Colonic mucosa (tissue), 4 donors: ENCODE measurements around the gene KCNA3. TPM values are rescaled to one million over a fixed set of nuclear protein-coding genes. Genes with fewer than 3 reads are reported as not detected.

Experiments
- DNase-seq: peaks from one replicate; pipeline ENCODE4 v3.0.0-alpha.2; 2020
- H3K27ac ChIP-seq: fragments of 200-600 bp; one replicate; pipeline ENCODE4 v1.8.0; 2021
- H3K27me3 ChIP-seq: fragments of 200-600 bp; one replicate; pipeline ENCODE4 v1.8.0; 2021
- H3K36me3 ChIP-seq: fragments of 200-600 bp; one replicate; pipeline ENCODE4 v1.8.0; 2021
- H3K4me1 ChIP-seq: fragments of 200-600 bp; one replicate; pipeline ENCODE4 v1.8.0; 2021; ENCODE audit warnings: mild to moderate bottlenecking
- H3K4me3 ChIP-seq: fragments of 200-600 bp; one replicate; pipeline ENCODE4 v1.8.0; 2021
- H3K9ac ChIP-seq, 2 donors: one replicate each; pipeline ENCODE4 v1.7.0; 2013; ENCODE audit warnings: control low read depth in 2 of 2, low read depth in 2 of 2, low read length in 2 of 2
- H3K9me3 ChIP-seq: fragments of 200-600 bp; one replicate; pipeline ENCODE4 v1.8.0; 2021
- CTCF ChIP-seq: fragments of 200-600 bp; IDR thresholded peaks from one replicate; pipeline ENCODE4 v1.8.0; 2022; ENCODE audit warnings: antibody characterized with exemption, mild to moderate bottlenecking
- intact Hi-C: fragments of 100-400 bp; cut with DNase I; formaldehyde crosslinking; loops from one replicate; pipeline ENCODE4 v1.14.1; 2022
- total RNA-seq, 2 donors: library from RNA; stranded (reverse); fragmentation: NEBNext Ultra II Directional in 1 of 2; extraction: Animal tissue kit (Norgen Biotek cat#: 25700) in 1 of 2; gene quantifications; one replicate each; pipeline ENCODE4 v1.2.1, GENCODE V29; 2021
- donor health status: healthy.
- donor health status: DM: no; HTN: no; CAD: no.
- donor health status: DM: no; HTN: no; CAD: no.

KCNA3 gene
- total RNA-seq, 2 donors from 2014 or later, result 0.93 to 1.4 TPM

GRCh38 chr1:110714374-110714995 lies 39.7 kb upstream of the KCNA3 start:
- TF ChIP-seq CTCF, result no peak
- no peak overlapping the region for H3K4me3 ChIP-seq
- no peaks in the 10 kb centered on the region for H3K9me3 ChIP-seq
- no peak overlapping the region for H3K27ac ChIP-seq
- H3K9ac ChIP-seq, result no peak overlapping the region
- H3K36me3 ChIP-seq, result no peaks in the 10 kb centered on the region
- H3K4me1 ChIP-seq, result no peaks in the 10 kb centered on the region
- H3K27me3 ChIP-seq, result no peaks in the 10 kb centered on the region
- no peak for DNase-seq
- intact Hi-C loops, result no loop called here

GRCh38 chr1:110713221-110713620 lies 38.5 kb upstream of the KCNA3 start:
- no peak for DNase-seq
- H3K9me3 ChIP-seq, result no peaks in the 10 kb centered on the region
- no peak for TF ChIP-seq CTCF
- no peaks in the 10 kb centered on the region for H3K36me3 ChIP-seq
- intact Hi-C loops, result no loop called here
- H3K9ac ChIP-seq, result no peak overlapping the region
- H3K27me3 ChIP-seq, result no peaks in the 10 kb centered on the region
- no peaks in the 10 kb centered on the region for H3K4me1 ChIP-seq
- H3K27ac ChIP-seq, result no peak overlapping the region
- H3K4me3 ChIP-seq, result no peak overlapping the region

DNA sequence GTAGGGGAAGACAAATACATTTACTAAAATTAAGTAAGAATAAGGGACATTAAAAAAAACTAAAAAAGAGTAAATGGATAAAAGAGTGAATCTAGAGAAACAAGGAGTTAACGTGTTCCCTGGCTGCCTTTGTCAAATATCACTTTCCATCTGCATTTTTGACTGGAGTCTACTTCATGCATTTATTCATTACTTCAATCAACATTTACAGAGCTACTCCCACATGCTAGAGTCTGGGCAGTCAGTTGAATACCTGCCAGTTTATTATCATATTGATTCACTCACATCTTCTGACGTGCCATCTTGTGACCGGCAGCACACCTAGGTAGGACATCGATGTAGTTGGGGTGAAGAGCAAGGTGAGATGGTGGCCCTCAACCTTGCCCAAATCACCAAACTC lies 35.6 kb upstream of the KCNA3 start:
- Histone ChIP-seq H3K4me3 (no peak overlapping the region), H3K9ac (no peak overlapping the region), H3K36me3 (no peaks in the 10 kb centered on the region), H3K27me3 (no peaks in the 10 kb centered on the region), H3K4me1 (no peaks in the 10 kb centered on the region), H3K9me3 (no peaks in the 10 kb centered on the region), H3K27ac (no peak overlapping the region)
- no peak for TF ChIP-seq CTCF
- intact Hi-C loops, result no loop called here
- no peak for DNase-seq

DNA sequence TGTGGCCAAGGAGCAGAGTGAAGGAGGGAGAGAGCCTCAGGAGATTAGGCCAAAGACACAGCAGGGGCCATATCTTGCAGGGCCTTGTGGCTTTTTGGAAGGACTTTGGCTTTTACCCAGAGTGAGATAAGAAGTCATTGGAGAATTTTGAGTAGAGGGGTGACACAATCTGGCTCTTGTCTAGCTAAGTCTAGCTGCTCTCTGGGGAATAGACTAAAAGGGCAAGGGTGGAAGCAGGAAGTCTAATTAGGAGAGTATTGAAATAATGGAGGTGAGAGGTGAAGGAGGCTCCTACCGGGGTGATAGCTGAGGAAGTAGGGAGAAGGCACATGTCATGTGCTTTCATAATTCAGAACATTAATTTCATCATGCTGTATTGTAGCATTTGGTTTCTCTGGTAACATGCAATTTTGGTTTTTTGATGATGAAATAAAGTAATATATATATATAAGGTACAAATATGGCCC lies 34.3 kb upstream of the KCNA3 start:
- Histone ChIP-seq H3K9ac (no peak overlapping the region), H3K36me3 (no peaks in the 10 kb centered on the region), H3K4me1 (no peaks in the 10 kb centered on the region), H3K27me3 (no peaks in the 10 kb centered on the region), H3K27ac (no peak overlapping the region), H3K9me3 (no peaks in the 10 kb centered on the region), H3K4me3 (no peak overlapping the region)
- no peak for DNase-seq
- intact Hi-C loops, result no loop called here
- TF ChIP-seq CTCF, result no peak

- intact Hi-C loops, result no loop called here
- no peak for TF ChIP-seq CTCF
These were observed 32.5 kb upstream of the KCNA3 start for GRCh38 chr1:110707232-110707631.

More at GRCh38 chr1:110707232-110707631, 32.5 kb upstream of the KCNA3 start:
- H3K9ac ChIP-seq, result no peak overlapping the region
- no peak for DNase-seq
- H3K4me1 ChIP-seq, result no peaks in the 10 kb centered on the region
- no peaks in the 10 kb centered on the region for H3K9me3 ChIP-seq
- H3K27me3 ChIP-seq, result no peaks in the 10 kb centered on the region
- H3K36me3 ChIP-seq, result no peaks in the 10 kb centered on the region
- no peak overlapping the region for H3K27ac ChIP-seq
- no peak overlapping the region for H3K4me3 ChIP-seq
